Ammon's horn (tissue), 1 donor: ENCODE measurements around the gene CBX3.
"Not testable (repeated sequence)": the region's sequence is repeated elsewhere in the genome, so short reads cannot be mapped to it uniquely, and the experiment has no call there.

Source experiments
- DNase-seq: peaks from one replicate; pipeline ENCODE4 v3.0.0-alpha.2; 2016; ENCODE audit warnings: low spot score

The CBX3 gene

GRCh38 chr7:26170663-26171062 is 30.9 kb upstream of the CBX3 start:
- no peak for DNase-seq

- DNase-seq = no peak
Measured at GRCh38 chr7:26171601-26172000, 29.9 kb upstream of the CBX3 start.

- DNase-seq = no peak
Measured at GRCh38 chr7:26172048-26172447, 29.5 kb upstream of the CBX3 start.

GRCh38 chr7:26175903-26176302 is 25.6 kb upstream of the CBX3 start:
- DNase-seq = not testable (repeated sequence)

GRCh38 chr7:26176696-26177095 is 24.8 kb upstream of the CBX3 start:
- not testable (repeated sequence) for DNase-seq

GRCh38 chr7:26177269-26177668 is 24.3 kb upstream of the CBX3 start:
- DNase-seq = not testable (repeated sequence)

- no peak for DNase-seq
Measured at GRCh38 chr7:26178272-26178960, 23.1 kb upstream of the CBX3 start.

GRCh38 chr7:26179422-26179821 is 22.1 kb upstream of the CBX3 start:
- DNase-seq = no peak

GRCh38 chr7:26179826-26180497 is 21.6 kb upstream of the CBX3 start:
- DNase-seq = no peak

GRCh38 chr7:26180792-26181198 is 20.8 kb upstream of the CBX3 start:
- no peak for DNase-seq

GRCh38 chr7:26181474-26182227 is 19.9 kb upstream of the CBX3 start:
- DNase-seq = no peak

- DNase-seq = no peak
Measured at GRCh38 chr7:26182283-26182682, 19.3 kb upstream of the CBX3 start.

GRCh38 chr7:26182706-26183105 is 18.8 kb upstream of the CBX3 start:
- no peak for DNase-seq

GRCh38 chr7:26183545-26184280 is 17.8 kb upstream of the CBX3 start:
- DNase-seq = no peak

- not testable (repeated sequence) for DNase-seq
Measured at GRCh38 chr7:26184281-26185101, 17.1 kb upstream of the CBX3 start.

- DNase-seq = no peak
Measured at GRCh38 chr7:26185131-26185843, 16.3 kb upstream of the CBX3 start.

- DNase-seq = no peak
Measured at GRCh38 chr7:26185844-26186180, 15.7 kb upstream of the CBX3 start.

- DNase-seq = no peak
Measured at GRCh38 chr7:26186364-26187311, 14.9 kb upstream of the CBX3 start.

GRCh38 chr7:26187380-26188205 is 14.0 kb upstream of the CBX3 start:
- no peak for DNase-seq
